Caco-2 (cell line): Measurements from ENCODE around the gene ZNF384. TPM values are rescaled to one million over a fixed set of nuclear protein-coding genes. Genes with fewer than 3 reads are reported as not detected.
A peak's percentile ranks its signal among the peaks of the same experiment; 100 is the strongest.

Experiments
- BruUV-seq: library from RNA; stranded (reverse); fragments of 400-500 nt; replicated peaks from 2 replicates; lab custom pipeline; 2021; lab: Mats Ljungman, UMichigan
- CTCF ChIA-PET: fragments of 300-600 bp; sonication (Branson Sonifier 250); formaldehyde crosslinking; loops from one replicate; lab custom pipeline; 2022; ENCODE audit warnings: antibody characterized with exemption; lab: Charles Lee
- POLR2A ChIA-PET: fragments of 300-600 bp; sonication (Branson Sonifier 250); formaldehyde crosslinking; loops from one replicate; lab custom pipeline; 2022; ENCODE audit warnings: antibody characterized with exemption; lab: Charles Lee
- DNase-seq, 2 experiments: peaks; one replicate each; pipeline versions ENCODE4 v3.0.0 to v3.0.0-alpha.2; 2020 to 2022
- H3K27me3 ChIP-seq: replicated peaks from 2 replicates; pipeline ENCODE4 v1.6.0; 2011; ENCODE audit warnings: low read length; ENCODE audit not compliant: control insufficient read depth, insufficient read depth
- H3K36me3 ChIP-seq: 2 replicates; pipeline ENCODE4 v1.5.1; 2011; ENCODE audit warnings: low read length; ENCODE audit not compliant: control insufficient read depth, insufficient read depth
- H3K4me1 ChIP-seq: fragments of 250-450 bp; sonication (Bioruptor Pico); 2 replicates; pipeline ENCODE4 v1.5.1; 2020; ENCODE audit warnings: mild to moderate bottlenecking
- H3K4me3 ChIP-seq: 2 replicates; pipeline ENCODE4 v1.5.1; 2011; ENCODE audit warnings: low read depth, mild to moderate bottlenecking, control low read depth, low read length
- H3K9me3 ChIP-seq: fragments of 250-450 bp; sonication (Bioruptor Pico); 2 replicates; pipeline ENCODE4 v1.5.1; 2020; ENCODE audit warnings: mild to moderate bottlenecking, moderate library complexity
- H3K27ac Mint-ChIP-seq: one replicate; pipeline ENCODE4 v1.8.0; 2022; ENCODE audit warnings: mixed read lengths; ENCODE audit not compliant: unreplicated experiment
- H3K27me3 Mint-ChIP-seq: one replicate; pipeline ENCODE4 v1.8.0; 2022; ENCODE audit warnings: mixed read lengths; ENCODE audit not compliant: insufficient read depth, unreplicated experiment
- H3K36me3 Mint-ChIP-seq: one replicate; pipeline ENCODE4 v1.8.0; 2022; ENCODE audit warnings: mild to moderate bottlenecking, mixed read lengths; ENCODE audit not compliant: insufficient read depth, unreplicated experiment
- H3K4me1 Mint-ChIP-seq: one replicate; pipeline ENCODE4 v1.8.0; 2022; ENCODE audit warnings: low read depth, mixed read lengths; ENCODE audit not compliant: unreplicated experiment
- H3K4me3 Mint-ChIP-seq: one replicate; pipeline ENCODE4 v1.8.0; 2022; ENCODE audit warnings: mild to moderate bottlenecking, moderate library complexity, mixed read lengths; ENCODE audit not compliant: unreplicated experiment
- H3K9me3 Mint-ChIP-seq: one replicate; pipeline ENCODE4 v1.8.0; 2022; ENCODE audit warnings: mixed read lengths; ENCODE audit not compliant: unreplicated experiment
- intact Hi-C: fragments of 100-400 bp; cut with micrococcal nuclease; formaldehyde crosslinking; loops from one replicate; pipeline ENCODE4 v1.10.0; 2022; ENCODE audit not compliant: unreplicated experiment
- total RNA-seq: library from RNA; stranded (reverse); gene quantifications from 2 replicates; pipeline ENCODE4 v1.2.3, GENCODE V29; 2022
- TF ChIP-seq, protein P1 (sequence below), 2 experiments: fragments of 200-600 bp in 1 of 2; IDR thresholded peaks; 1 replicate in 1 of 2; 2 replicates in 1 of 2; pipeline versions ENCODE4 v1.5.1 to v1.8.0; 2011 to 2022; ENCODE audit warnings: antibody characterized with exemption in 1 of 2, control low read depth in 1 of 2, inconsistent platforms in 1 of 2, low read depth in 1 of 2, low read length in 1 of 2, mild to moderate bottlenecking in 1 of 2, moderate library complexity in 1 of 2; ENCODE audit not compliant: insufficient read depth in 1 of 2, severe bottlenecking in 1 of 2, unreplicated experiment in 1 of 2

Gene ZNF384
- total RNA-seq, 1 experiment from 2014 or later = 127 TPM

DNA sequence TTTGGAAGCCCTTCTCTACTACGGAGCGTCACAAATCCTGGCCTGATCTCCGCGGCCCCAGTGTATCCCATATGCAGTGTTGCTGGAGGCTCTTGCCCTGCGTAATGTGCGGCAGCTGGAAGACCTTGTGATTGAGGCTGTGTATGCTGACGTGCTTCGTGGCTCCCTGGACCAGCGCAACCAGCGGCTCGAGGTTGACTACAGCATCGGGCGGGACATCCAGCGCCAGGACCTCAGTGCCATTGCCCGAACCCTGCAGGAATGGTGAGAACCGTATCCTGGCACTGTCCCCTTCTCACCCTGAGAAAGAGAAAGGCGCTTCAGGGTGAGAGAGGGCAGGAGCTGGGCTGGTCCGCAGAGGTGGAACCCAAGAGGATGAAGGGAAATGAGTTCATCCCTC, 40.0 kb upstream of the ZNF384 start:
- Histone ChIP-seq H3K4me1 (peaks cover 5% of the 10 kb centered on the region; the same call in 1 of the 2 replicates), H3K4me3 (no peak overlapping the region), H3K36me3 (no peaks in the 10 kb centered on the region), H3K9me3 (no peaks in the 10 kb centered on the region), H3K27me3 (no peaks in the 10 kb centered on the region)
- no TSS peak for BruUV-seq
- Mint-ChIP-seq H3K27me3 (no peaks in the 10 kb centered on the region), H3K9me3 (no peaks in the 10 kb centered on the region), H3K4me3 (no peak overlapping the region), H3K4me1 (no peaks in the 10 kb centered on the region), H3K27ac (no peak overlapping the region), H3K36me3 (peaks cover 12% of the 10 kb centered on the region)
- intact Hi-C loops = no loop called here
- DNase-seq = no peak
- CTCF ChIA-PET = no interaction called here
- POLR2A ChIA-PET = no interaction called here
- TF ChIP-seq, protein P1, sequence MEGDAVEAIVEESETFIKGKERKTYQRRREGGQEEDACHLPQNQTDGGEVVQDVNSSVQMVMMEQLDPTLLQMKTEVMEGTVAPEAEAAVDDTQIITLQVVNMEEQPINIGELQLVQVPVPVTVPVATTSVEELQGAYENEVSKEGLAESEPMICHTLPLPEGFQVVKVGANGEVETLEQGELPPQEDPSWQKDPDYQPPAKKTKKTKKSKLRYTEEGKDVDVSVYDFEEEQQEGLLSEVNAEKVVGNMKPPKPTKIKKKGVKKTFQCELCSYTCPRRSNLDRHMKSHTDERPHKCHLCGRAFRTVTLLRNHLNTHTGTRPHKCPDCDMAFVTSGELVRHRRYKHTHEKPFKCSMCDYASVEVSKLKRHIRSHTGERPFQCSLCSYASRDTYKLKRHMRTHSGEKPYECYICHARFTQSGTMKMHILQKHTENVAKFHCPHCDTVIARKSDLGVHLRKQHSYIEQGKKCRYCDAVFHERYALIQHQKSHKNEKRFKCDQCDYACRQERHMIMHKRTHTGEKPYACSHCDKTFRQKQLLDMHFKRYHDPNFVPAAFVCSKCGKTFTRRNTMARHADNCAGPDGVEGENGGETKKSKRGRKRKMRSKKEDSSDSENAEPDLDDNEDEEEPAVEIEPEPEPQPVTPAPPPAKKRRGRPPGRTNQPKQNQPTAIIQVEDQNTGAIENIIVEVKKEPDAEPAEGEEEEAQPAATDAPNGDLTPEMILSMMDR (IDR thresholded peaks at IDR 0.05; ENCODE audit: insufficient read depth in 1 of 2, low read depth in 1 of 2, low read length in 1 of 2, severe bottlenecking in 1 of 2, unreplicated experiment in 1 of 2) = no peak

DNA sequence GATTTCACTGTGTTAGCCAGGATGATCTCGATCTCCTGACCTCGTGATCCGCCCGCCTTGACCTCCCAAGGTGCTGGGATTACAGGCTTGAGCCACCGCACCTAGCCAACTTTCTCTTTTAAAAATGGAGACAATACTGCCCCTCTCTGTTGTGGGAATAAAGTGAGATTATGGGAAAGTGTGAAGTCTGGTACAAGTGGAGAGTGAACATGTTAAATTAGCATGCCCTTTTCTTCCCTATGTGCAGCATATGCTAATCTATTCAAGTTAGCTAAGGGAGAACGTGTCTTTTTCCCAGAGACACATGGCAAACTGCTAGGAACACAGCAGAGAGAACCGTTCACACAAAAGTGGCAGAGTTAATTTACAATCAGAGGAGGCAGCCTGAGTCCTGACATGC, 36.2 kb upstream of the ZNF384 start:
- H3K9me3 Mint-ChIP-seq = no peaks in the 10 kb centered on the region
- TF ChIP-seq, protein P1 (IDR thresholded peaks at IDR 0.05; ENCODE audit: insufficient read depth in 1 of 2, low read depth in 1 of 2, low read length in 1 of 2, severe bottlenecking in 1 of 2, unreplicated experiment in 1 of 2) = no peak
- CTCF ChIA-PET = interaction anchor here (0.6 to 4.0 kb wide), 4 partner anchors 28 to 74 kb away, joined by 3 to 44 read pairs (median 16); partner anchors contain the start of genes MLF2 and PTMS
- Histone ChIP-seq H3K27me3 (no peaks in the 10 kb centered on the region), H3K4me3 (0 out of 2 replicates have a peak overlapping the region, but pooled peaks have one; percentile 9), H3K36me3 (no peaks in the 10 kb centered on the region), H3K4me1 (peaks cover 11% of the 10 kb centered on the region; the same call in 1 of the 2 replicates), H3K9me3 (no peaks in the 10 kb centered on the region)
- peaks cover 18% of the 10 kb centered on the region for H3K36me3 Mint-ChIP-seq
- intact Hi-C loops = no loop called here
- peak overlapping the region; percentile 73 for H3K4me3 Mint-ChIP-seq
- no peaks in the 10 kb centered on the region for H3K27me3 Mint-ChIP-seq
- peaks cover 11% of the 10 kb centered on the region for H3K4me1 Mint-ChIP-seq
- DNase-seq = no peak
- H3K27ac Mint-ChIP-seq = no peak overlapping the region
- POLR2A ChIA-PET = interaction anchor here (2.5 to 2.6 kb wide), 2 partner anchors 28 to 36 kb away, joined by 60 to 92 read pairs; partner anchors contain the start of genes MLF2 and ZNF384
- no TSS peak for BruUV-seq

DNA sequence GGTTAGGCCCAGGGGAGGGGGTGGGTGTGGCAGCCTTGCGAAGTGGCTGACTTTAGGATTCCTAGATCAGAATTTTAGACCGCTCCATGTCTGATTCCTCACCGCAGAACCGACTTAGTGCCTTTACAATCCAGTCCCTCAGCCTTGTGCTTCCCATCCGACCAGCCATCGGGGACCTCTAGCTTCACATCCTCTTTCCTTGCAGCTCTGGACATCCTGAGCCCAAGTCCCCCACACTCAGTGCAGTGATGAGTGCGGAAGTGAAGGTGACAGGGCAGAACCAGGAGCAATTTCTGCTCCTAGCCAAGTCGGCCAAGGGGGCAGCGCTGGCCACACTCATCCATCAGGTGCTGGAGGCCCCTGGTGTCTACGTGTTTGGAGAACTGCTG, 35.2 kb upstream of the ZNF384 start:
- TF ChIP-seq, protein P1 (IDR thresholded peaks at IDR 0.05; ENCODE audit: insufficient read depth in 1 of 2, low read depth in 1 of 2, low read length in 1 of 2, severe bottlenecking in 1 of 2, unreplicated experiment in 1 of 2) = peak in 1 of 2 experiments; percentile 4
- H3K36me3 Mint-ChIP-seq = peaks cover 12% of the 10 kb centered on the region
- H3K4me1 ChIP-seq = peaks cover 11% of the 10 kb centered on the region; the same call in 1 of the 2 replicates
- H3K27me3 Mint-ChIP-seq = no peaks in the 10 kb centered on the region
- H3K27ac Mint-ChIP-seq = peak overlapping the region; percentile 80
- H3K36me3 ChIP-seq = no peaks in the 10 kb centered on the region
- H3K27me3 ChIP-seq = no peaks in the 10 kb centered on the region
- H3K9me3 ChIP-seq = no peaks in the 10 kb centered on the region
- intact Hi-C loops = loop anchor here (1.0 to 5.0 kb wide), 4 partner anchors 29 to 61 kb away; partner anchors contain the start of genes ING4, MLF2 and ZNF384
- TSS peak; percentile 78 for BruUV-seq
- peak overlapping the region; percentile 73 for H3K4me3 Mint-ChIP-seq
- H3K4me1 Mint-ChIP-seq = peaks cover 11% of the 10 kb centered on the region
- ChIA-PET POLR2A (interaction anchor here (0.6 to 2.6 kb wide), 24 partner anchors 9 to 389 kb away, joined by 3 to 92 read pairs (median 5); partner anchors contain the start of genes C12orf57, CDCA3, GAPDH and MLF2), CTCF (interaction anchor here (0.6 to 4.0 kb wide), 20 partner anchors 11 to 187 kb away, joined by 3 to 44 read pairs (median 4); partner anchors contain the start of genes MLF2, NOP2, PTMS and SPSB2)
- peak; percentile 61 for DNase-seq
- peak overlapping the region; percentile 63 for H3K4me3 ChIP-seq
- H3K9me3 Mint-ChIP-seq = no peaks in the 10 kb centered on the region
